DMS153 (cell line): ENCODE data around the gene HADHB.
"Not testable (repeated sequence)": the region's sequence is repeated elsewhere in the genome, so short reads cannot be mapped to it uniquely, and the experiment has no call there.

ENCODE experiments used
- DNase-seq: peaks from one replicate; lab custom pipeline; 2025; lab: John Stamatoyannopoulos, UW

HADHB gene

DNA sequence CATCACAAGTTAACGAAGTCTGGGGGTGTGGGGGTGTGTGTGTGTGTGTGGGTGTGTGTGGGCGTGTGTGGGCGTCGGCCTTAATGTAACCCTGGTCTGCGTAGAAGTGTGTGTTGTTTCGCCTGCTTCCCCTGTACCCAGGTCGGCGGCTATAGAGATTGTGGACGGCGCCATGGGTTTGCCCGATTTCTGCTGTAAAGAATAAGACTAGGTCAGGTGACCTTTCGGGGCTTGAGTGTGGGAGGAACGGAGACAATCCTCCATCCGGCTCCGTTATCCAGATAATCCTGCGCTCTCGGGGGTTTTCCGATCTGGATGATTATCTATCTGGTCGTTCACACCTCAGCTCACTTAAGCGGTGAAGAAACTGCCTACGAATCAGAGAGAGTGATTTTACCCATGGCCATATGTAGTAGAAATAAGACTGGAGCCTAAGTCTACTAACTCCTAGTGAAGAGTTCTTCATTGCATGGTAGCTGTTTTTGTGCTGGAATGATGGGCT, 543 bp downstream of the HADHB start:
- DNase-seq, result peak; percentile 32

DNA sequence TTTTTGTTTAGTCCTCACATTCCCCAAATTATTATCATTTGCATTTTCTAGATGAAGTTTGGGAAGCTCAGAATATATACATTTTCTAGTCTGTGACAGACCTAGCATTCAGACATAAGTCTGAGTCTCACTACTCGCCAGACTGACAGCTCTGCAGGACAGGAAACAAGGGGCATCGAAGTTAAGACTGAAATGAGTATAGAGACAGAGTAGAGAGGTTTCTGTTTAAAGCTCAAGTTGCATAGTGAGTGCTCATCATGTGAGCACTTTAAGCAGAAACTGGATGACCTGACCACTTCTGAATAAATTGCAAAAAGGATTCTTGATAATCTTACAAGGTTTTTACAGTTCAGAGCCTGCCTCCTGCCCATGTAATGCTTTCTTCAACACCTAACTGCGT, 1.1 kb downstream of the HADHB start:
- DNase-seq, result no peak

DNA sequence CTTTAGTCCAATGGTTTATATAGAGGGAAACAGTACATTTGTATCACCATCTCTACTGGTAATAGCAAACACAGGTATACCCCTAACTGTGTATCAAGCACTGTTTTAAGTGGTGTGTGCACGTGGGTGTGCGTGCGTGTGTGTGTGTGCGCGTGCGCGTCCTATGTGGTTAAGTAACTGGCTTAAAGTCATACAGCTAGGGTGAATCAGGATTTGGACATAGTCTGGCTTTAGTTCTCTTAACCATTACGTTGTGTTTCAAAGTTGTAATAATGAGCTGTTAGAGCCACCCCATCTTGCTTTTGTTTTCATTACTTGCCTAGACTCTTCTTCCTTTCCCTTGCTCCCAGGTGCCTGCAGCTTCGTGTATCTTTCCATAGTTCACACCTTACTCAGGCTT, 2.1 kb downstream of the HADHB start:
- no peak for DNase-seq

DNA sequence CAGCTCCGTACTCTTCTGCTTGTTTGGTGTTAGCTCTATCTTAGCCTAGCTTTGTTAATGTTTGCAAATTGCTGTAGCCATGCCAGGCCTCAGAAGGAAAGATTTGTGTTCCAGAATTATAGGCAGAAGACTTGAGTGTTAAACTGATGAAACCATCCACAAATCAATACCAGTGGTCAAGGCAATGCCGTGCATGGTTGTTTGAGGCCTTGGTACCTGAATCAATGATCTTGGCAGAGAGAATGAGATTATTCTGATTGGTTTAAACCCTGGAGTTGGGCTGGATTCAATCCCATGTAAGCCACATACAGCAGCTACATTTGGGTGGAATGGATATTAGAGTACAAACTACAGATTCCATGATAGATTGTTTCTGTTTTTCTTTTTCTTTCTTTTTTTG, 4.9 kb downstream of the HADHB start:
- no peak for DNase-seq

DNA sequence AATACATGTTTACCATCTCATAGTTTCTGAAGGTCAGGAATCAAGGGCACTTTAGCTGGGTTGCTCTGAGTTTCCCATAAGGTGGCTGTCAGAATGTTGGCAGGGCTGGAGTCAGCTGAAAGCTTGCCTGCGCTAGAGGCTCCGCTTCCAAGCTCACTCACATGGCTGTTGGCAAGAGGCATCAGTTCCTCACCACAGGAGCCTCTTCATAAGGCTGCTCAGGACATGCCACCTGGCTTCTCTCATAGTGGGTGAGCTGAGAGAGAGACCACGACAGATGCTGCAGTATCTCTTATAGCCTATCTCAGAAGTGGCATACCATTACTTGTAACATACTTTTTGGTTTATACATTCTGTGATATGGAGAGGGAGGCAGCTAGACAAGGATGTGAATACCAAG, 7.2 kb downstream of the HADHB start:
- no peak for DNase-seq

DNA sequence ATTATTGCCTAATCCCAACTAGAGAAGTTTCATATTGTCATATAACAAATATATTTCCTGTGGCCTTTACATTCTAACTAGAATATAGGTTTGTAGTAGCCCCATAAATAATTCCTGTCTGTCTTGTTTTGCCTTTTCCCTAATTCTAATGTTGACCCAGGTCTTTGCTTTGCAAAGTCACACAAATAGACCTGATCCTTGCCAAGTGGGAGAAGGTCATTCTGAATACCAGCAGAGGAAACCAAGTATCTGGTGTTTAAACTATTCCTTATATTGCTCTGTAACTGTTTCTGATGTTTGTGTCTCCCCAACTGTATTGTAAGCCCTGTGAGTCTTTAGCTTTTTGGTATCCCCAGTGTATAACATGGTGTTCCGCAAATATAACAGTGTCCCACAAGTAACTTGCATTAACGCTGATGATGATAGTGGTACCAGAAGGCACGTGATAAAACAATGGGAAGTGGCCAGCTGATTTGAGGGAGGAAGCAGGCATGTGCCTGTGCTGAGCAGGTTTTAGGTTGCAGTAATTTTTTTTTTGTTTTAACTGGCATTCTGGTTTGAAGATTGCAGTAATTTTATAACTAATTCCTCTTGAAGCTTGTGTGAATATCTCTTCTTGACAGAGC, 11.1 kb downstream of the HADHB start:
- no peak for DNase-seq

DNA sequence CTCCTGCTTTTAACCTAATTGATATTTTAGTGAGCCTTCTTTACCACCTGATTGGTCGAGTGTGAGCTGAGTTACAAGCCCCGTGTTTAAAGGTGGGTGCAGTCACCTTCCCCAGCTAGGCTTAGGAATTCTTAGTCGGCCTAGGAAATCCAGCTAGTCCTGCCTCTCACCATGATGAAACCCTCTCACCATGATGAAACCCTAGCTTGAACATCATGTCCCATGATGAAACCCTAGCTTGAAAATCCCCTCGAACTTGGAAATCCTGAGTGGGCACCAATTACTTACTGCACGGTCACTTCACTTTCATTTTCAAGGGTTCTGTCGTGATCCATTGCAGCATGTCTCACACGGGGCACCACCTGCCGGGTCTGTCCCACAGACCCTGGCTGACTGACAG, 14.1 kb downstream of the HADHB start:
- DNase-seq, result not testable (repeated sequence)

DNA sequence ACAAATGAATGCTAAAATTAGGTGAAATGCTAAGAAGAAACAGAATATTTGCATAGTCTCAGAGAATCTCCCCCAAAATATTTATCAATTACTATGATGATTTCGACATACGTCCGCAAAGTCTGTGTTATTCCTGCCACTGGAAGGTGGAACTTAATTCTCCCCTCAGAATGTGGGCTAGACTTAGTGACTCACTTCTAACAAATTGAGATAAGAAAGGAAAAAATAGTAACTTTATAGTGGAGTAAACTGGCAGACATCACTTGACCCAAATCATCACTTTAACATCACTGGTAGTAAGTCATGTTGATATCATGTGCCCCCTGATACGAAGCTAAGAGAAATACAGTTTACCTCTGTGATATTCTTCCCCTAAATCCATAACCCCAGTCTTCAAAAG, 23.5 kb downstream of the HADHB start:
- DNase-seq, result no peak

DNA sequence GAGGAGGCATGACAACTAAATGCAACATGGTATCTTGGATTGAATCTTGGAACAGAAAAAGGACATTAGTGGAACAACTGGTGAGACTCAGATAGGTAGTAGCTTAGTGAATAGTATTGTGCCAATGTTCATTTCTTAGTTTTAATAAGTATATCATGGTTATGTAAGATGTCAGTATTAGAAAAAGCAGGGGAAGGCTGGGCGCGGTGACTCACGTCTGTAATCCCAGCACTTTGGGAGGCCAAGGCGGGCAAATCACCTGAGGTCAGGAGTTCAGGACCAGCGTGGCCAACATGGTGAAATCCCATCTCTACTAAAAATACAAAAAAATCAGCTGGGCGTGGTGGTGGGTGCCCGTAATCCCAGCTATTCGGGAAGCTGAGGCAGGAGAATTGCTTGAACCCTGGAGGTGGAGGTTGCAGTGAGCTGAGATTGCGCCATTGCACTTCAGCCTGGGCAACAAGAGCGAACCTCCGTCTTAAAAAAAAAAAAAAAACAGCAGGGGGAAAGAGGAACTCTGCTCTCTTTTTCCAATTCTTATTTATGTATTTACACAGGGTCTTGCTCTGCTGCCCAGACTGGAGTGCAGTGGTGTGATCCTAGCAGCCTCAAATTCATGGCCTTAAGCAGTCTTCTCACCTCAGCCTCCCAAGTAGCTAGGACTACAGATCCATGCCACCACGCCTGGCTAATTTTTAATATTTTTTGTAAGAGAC, 24.1 kb downstream of the HADHB start:
- not testable (repeated sequence) for DNase-seq

DNA sequence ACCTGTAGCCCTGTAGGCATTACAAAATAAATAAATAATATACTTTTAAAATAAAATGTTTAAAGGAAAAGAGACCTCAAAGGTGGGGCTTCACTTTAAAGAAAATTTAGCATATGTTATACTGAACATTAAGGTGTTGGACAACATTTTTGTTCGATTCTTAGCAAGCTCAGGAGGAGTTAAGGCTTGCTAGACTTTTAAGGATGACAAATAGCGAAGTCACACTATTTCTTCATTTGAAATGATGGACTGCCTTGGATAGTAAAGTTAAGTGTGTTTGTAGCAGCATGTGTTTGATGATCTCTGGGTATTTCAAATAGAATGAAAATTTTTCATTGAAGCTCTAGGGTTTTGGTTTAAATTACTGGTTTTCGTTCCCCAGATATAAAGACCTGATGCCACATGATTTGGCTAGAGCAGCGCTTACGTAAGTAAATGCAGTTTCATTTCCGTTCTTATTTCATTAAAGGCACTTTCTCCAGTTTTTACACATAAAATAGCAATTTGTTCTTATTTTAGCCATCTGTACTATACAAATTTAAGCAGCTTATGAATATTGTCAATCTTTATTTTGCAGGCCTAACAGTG, 24.9 kb downstream of the HADHB start:
- DNase-seq, result no peak

DNA sequence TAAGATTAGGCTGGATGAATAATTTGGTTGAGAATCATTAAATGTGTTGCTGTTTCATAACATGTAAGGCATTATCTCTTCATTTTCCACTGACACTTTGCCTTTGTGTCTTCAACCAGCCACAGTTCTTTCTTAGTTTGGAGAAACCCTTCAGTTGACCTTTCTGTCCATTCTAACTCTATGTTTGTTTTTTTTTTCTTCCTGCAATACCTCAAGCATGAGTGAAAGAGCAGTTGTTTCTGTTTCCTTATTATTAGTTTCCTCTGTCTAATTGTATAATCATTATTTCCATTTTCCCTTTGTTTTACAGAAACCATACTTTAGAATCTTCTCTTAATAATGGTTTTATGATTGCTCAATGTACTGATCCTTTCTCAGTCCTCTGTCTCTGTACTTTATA, 25.6 kb downstream of the HADHB start:
- no peak for DNase-seq

DNA sequence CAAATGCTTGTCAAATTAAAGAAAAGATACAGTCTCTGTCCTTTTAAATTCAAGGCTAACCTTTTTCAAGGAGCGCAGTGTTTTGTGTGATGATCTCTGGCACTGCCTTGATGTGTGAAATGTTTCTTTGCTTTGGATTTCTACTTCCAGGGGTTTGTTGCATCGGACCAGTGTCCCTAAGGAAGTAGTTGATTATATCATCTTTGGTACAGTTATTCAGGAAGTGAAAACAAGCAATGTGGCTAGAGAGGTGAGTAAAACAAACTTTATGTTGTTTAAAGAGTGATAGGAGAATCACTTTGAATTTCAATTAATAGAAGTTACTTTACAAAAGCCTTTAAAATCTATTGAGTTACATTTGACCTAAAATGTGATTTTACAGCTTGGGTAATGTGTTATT, 28.8 kb downstream of the HADHB start:
- DNase-seq, result no peak

DNA sequence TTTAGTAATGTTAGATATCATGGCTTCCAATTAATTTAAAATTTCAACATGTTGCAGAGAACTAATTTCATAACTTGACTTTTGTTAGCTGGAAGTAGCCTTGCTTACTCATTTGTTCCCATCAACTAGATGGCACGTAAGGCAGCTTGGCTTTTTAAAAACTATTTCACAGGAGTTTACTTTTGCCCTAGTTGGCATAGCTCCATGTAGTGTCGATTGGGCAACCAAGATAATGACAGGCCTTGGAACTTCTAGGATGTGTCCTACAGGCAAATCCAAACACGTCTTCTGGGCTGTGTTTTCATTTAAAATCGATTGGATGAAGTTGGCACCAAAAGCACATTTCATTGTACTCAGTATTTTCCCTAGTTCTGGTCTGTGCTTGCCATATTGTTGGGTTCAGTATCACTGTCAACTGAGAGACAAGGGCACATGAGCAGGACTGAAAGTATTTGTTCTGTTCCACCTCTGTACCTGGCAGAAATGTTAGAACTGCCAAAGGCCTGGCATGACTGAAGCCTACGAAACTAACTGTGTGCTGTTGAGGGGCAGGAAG, 29.4 kb downstream of the HADHB start:
- DNase-seq, result peak; percentile 21

DNA sequence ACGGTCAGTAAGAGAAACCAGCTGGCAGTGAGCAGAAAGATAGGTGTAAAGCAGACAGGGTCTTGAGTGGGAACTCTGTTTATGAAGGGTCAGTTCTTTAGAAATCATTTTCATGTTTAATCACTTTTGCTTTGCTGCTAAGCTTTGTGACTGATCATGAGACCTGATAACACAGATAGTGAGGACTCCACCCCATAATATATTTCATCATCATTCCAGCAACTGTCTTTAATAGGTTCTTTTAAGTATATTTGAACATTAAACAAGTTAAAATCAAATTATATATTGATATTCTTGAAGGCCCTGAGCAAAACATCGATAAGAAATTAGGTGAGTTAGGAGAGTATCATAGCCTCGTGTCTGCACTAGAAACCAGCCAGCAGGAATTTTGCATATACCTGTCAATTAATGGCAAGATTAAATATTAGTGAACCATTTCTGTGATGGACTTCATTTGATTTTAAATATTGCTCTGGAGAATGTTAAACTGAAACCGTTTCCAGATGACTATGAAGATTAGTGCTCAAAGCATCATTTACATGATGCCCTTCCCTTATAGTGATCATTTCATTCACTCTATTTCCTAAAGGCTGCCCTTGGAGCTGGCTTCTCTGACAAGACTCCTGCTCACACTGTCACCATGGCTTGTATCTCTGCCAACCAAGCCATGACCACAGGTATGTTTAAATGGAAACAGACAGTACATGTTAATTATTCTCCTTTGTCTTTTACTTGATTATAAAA, 31.9 kb downstream of the HADHB start:
- no peak for DNase-seq

DNA sequence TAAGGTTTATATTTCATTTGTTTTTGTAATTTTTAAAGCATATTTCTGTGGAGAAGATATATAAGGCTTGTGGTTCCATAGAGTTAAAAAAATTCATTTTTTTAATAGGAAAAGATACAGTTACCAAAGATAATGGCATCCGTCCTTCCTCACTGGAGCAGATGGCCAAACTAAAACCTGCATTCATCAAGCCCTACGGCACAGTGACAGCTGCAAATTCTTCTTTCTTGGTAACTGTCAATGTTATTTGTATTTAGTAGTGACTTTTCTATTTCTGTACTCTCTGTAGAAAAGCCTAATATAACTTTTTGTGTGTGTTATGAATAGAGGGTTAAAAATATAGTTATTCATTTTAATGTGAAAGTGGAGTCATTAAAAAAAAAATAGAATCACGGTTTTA, 35.1 kb downstream of the HADHB start:
- no peak for DNase-seq

DNA sequence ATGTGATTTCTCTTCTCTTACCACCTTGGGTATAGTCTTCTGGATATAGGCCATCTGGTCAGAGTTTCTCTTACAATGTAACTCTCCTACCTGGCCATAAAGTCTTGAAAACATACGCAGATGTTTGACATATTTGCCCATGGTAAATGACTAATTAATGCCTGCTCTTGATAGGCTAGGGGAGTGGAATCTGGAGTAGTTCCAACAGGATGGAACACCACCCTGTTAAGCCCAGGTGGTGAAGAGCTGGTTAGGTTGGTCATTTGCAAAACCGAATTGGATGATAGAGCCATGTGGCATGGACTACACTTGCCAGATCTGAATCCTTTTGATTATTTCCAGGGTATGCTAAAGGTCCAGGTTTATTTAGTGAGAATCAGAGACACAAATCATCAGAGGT, 36.5 kb downstream of the HADHB start:
- DNase-seq, result no peak

DNA sequence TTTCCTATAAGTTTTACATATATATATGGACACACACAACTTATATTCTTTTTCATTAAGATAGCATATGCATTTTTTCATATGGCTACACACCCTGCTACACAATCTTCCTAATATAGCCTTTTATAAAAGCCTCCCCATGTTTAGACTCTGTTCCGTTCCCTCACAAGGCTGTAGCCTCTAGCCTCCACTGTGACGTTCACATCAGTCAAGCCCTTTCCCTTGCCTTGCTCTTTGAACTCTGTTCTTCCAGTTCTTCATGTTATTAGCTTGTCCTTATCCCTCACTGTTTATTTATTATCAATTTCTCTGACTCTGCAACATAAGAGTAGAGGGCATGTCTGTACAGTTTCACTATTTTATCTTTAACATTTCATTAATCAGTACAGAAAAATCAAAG, 38.9 kb downstream of the HADHB start:
- no peak for DNase-seq

DNA sequence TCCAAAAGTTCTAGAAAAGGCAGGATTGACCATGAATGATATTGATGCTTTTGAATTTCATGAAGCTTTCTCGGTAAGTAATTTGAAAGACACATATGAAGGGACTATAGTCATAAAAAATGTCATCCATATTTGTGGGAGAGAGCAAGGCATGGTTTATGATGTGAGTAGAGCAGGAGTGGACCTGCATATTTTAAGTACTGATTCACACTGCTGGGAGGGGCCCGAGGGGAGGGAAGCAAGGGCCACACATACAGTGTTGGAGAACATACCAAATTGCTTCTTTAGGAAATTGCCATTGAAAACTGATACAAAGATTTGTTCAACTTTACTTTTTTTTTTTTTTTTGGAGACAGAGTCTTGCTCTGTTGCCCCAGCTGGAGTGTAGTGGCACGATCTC, 39.4 kb downstream of the HADHB start:
- DNase-seq, result no peak

DNA sequence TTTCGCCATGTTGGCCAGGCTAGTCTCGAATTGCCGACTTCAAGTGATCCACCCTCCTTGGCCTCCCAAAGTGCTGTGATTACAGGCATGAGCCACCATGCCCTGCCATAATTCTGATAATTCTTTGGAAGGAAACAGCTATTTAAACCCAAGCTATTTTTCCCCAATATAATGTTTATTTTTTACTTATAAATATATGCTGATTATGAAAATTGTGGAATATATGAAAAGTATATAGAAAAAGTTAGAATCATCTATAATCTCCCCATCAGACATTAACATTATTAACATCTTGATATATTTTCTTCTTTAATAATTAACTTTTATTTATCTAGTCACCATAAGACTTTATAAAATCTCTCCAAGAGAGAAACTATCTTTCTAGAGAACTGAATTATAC, 41.2 kb downstream of the HADHB start:
- DNase-seq, result no peak

DNA sequence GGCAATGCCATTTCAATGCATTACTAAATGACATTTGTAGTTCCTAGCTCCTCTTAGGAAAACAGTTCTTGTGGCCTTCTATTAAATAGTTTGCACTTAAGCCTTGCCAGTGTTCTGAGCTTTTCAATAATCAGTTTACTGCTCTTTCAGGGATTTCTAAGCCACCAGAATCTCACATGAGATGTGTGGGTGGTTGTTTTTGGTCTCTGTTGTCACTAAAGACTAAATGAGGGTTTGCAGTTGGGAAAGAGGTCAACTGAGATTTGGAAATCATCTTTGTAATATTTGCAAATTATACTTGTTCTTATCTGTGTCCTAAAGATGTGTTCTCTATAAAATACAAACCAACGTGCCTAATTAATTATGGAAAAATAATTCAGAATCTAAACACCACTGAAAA, 45.3 kb downstream of the HADHB start:
- no peak for DNase-seq

DNA sequence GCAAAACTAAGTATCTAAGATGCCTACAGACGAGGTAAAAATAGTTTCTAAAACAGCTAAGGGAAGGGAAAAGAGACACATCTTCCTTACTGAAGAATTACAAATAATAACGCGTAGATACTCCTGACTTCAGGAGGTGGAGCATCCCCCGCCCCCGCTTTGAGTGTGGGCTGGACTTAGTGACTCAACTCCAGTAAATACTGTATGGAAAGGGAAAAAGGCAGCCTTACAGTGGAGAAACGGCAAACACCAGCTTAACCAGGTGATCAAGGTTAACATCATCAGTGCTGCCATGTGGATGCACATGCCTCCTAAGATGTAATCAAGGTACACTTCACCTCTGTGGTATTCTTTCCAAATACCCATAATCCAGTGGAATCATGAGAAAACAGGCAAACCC, 47.9 kb downstream of the HADHB start:
- no peak for DNase-seq

DNA sequence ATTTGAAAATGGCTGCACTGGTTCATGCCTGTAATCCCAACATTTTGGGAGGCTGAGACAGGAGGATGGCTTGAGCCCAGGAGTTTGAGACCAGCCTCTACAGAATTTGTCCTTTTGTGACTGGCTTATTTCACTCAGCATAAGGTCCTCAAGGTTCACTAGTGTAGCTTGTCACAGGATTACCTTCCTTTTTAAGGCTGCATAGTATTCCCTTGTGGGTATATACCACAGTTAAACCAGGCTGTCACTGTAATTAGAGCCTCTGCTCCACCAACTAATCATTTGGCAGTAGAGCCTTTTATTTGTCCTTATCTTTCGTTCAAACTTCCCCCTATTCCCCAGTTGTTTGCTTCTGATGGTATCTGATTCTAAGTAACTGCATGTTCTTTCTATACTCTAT, 50.8 kb downstream of the HADHB start:
- no peak for DNase-seq

DNA sequence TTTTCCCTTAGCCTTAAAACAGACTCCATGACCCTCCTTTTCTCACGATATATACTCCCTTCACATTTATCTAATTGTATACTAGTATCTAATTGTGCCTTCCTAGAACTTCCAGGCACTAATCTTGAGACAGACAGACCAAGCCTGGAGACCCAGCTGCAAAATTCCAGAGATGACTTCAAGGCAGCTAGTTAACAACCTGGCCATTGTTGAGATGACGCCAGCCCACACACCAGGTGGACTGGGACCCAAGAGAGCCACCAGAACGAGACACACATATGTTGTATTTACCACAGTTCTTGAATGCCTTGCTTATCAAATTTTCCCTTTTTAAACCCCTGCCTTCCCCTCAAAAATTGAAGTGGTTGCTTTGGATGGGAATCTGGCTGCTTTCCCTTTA, 52.3 kb downstream of the HADHB start:
- no peak for DNase-seq
